Heart left ventricle (tissue), 13 donors: ENCODE measurements around the gene TMEM51.

ENCODE experiments used
- POLR2A ChIP-seq, 2 donors: fragments of 450-650 bp; IDR thresholded peaks; one replicate each; pipeline ENCODE4 v1.6.1; 2017; ENCODE audit warnings: antibody characterized with exemption in 2 of 2, mild to moderate bottlenecking in 2 of 2, moderate library complexity in 2 of 2
- TF ChIP-seq, protein P1 (sequence below), 12 donors: fragments of 200-600 bp; sonication (generic) in 4 of 12; IDR thresholded peaks; one replicate each; pipeline versions ENCODE4 v1.5.0 to v1.8.0; 2018 to 2022; ENCODE audit warnings: antibody characterized with exemption in 12 of 12, mild to moderate bottlenecking in 5 of 12
- donor health status: ischemic (EF 13 %, LVEDD 7.1; RV severe dilation, severe dysfunction).
- donor health status: DM: no; HTN: yes; CAD: no.
- donor health status: DM: no; HTN: no; CAD: no.
- donor health status: ischemic (EF 25% LVEDD 6.9; RV normal size, moderate dysfunction).
- donor health status: ischemic (EF 25% LVEDD 5.7; RV mildly dilated, moderate dysfunction).
- donor health status: ischemic (EF 35%, LVEDD 5.7; RV mildly dilated, moderate dysfunction).
- donor health status: nonischemic (EF 11% LVEDD 7.7; RV severe dilation, severe dysfunction).
- donor health status: DM: yes; HTN: yes; CAD: no.
- donor health status: PGD.
- donor health status: ischemic (EF 29% LVEDD 5.4; RV normal size, mild dysfunction).
- donor health status: nonischemic (EF 23%, LVEDD 6.1; RV moderate dilation, normal function).

- TF ChIP-seq, protein P1, sequence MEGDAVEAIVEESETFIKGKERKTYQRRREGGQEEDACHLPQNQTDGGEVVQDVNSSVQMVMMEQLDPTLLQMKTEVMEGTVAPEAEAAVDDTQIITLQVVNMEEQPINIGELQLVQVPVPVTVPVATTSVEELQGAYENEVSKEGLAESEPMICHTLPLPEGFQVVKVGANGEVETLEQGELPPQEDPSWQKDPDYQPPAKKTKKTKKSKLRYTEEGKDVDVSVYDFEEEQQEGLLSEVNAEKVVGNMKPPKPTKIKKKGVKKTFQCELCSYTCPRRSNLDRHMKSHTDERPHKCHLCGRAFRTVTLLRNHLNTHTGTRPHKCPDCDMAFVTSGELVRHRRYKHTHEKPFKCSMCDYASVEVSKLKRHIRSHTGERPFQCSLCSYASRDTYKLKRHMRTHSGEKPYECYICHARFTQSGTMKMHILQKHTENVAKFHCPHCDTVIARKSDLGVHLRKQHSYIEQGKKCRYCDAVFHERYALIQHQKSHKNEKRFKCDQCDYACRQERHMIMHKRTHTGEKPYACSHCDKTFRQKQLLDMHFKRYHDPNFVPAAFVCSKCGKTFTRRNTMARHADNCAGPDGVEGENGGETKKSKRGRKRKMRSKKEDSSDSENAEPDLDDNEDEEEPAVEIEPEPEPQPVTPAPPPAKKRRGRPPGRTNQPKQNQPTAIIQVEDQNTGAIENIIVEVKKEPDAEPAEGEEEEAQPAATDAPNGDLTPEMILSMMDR (IDR thresholded peaks at IDR 0.05), result no peak
- no peak for TF ChIP-seq POLR2A (IDR thresholded peaks at IDR 0.05)
These were observed 37.7 kb downstream of the TMEM51 start for GRCh38 chr1:15191267-15191666.
